WTC11 (cell line): Measurements from ENCODE around the gene ZDHHC19.

Experiments used
- ATF3 ChIP-seq: sonication (generic); formaldehyde crosslinking; conservative IDR thresholded peaks from 2 replicates; pipeline ENCODE4 v1.8.1; 2022; ENCODE audit warnings: mild to moderate bottlenecking, missing genetic modification reagents
- ETV6 ChIP-seq: sonication (generic); formaldehyde crosslinking; IDR thresholded peaks from 2 replicates; pipeline ENCODE4 v1.8.1; 2022; ENCODE audit warnings: mild to moderate bottlenecking, missing genetic modification reagents
- FOXK1 ChIP-seq: sonication (generic); formaldehyde crosslinking; IDR thresholded peaks from 2 replicates; pipeline ENCODE4 v1.8.0; 2022; ENCODE audit warnings: mild to moderate bottlenecking, moderate library complexity, missing genetic modification reagents
- HMGA2 ChIP-seq: fragments of 250-450 bp; sonication (Bioruptor Pico); IDR thresholded peaks from 2 replicates; pipeline ENCODE4 v1.4.0; 2021; ENCODE audit warnings: mild to moderate bottlenecking, moderate library complexity
- OVOL2 ChIP-seq: fragments of 250-450 bp; sonication (Bioruptor Pico); IDR thresholded peaks from 2 replicates; pipeline ENCODE4 v1.9.0; 2021; ENCODE audit warnings: mild to moderate bottlenecking, borderline replicate concordance
- ZNF317 ChIP-seq: sonication (generic); formaldehyde crosslinking; IDR thresholded peaks from 2 replicates; pipeline ENCODE4 v1.8.1; 2023; ENCODE audit warnings: low read depth, mild to moderate bottlenecking, moderate library complexity, missing genetic modification reagents, borderline replicate concordance
- TF ChIP-seq, protein P1 (sequence below): fragments of 200-600 bp; IDR thresholded peaks from 2 replicates; pipeline ENCODE4 v1.8.0; 2022; ENCODE audit warnings: antibody characterized with exemption
- TF ChIP-seq, protein P2 (sequence below): sonication (generic); formaldehyde crosslinking; IDR thresholded peaks from 2 replicates; pipeline ENCODE4 v1.8.0; 2022; ENCODE audit warnings: mild to moderate bottlenecking, missing genetic modification reagents
- TF ChIP-seq, protein P3 (sequence below): sonication (generic); formaldehyde crosslinking; IDR thresholded peaks from 2 replicates; pipeline ENCODE4 v1.8.1; 2022; ENCODE audit warnings: low read depth, missing genetic modification reagents, borderline replicate concordance

- TF ChIP-seq, protein P1, sequence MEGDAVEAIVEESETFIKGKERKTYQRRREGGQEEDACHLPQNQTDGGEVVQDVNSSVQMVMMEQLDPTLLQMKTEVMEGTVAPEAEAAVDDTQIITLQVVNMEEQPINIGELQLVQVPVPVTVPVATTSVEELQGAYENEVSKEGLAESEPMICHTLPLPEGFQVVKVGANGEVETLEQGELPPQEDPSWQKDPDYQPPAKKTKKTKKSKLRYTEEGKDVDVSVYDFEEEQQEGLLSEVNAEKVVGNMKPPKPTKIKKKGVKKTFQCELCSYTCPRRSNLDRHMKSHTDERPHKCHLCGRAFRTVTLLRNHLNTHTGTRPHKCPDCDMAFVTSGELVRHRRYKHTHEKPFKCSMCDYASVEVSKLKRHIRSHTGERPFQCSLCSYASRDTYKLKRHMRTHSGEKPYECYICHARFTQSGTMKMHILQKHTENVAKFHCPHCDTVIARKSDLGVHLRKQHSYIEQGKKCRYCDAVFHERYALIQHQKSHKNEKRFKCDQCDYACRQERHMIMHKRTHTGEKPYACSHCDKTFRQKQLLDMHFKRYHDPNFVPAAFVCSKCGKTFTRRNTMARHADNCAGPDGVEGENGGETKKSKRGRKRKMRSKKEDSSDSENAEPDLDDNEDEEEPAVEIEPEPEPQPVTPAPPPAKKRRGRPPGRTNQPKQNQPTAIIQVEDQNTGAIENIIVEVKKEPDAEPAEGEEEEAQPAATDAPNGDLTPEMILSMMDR = no peak
- TF ChIP-seq ETV6 (CRISPR knock-in tag) (no peak), HMGA2 (CRISPR knock-in tag) (no peak), OVOL2 (CRISPR knock-in tag) (no peak), FOXK1 (CRISPR knock-in tag) (no peak), ZNF317 (CRISPR knock-in tag) (no peak), ATF3 (CRISPR knock-in tag) (no peak)
- TF ChIP-seq, protein P2, sequence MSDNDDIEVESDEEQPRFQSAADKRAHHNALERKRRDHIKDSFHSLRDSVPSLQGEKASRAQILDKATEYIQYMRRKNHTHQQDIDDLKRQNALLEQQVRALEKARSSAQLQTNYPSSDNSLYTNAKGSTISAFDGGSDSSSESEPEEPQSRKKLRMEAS (CRISPR knock-in tag) = no peak
- TF ChIP-seq, protein P3, sequence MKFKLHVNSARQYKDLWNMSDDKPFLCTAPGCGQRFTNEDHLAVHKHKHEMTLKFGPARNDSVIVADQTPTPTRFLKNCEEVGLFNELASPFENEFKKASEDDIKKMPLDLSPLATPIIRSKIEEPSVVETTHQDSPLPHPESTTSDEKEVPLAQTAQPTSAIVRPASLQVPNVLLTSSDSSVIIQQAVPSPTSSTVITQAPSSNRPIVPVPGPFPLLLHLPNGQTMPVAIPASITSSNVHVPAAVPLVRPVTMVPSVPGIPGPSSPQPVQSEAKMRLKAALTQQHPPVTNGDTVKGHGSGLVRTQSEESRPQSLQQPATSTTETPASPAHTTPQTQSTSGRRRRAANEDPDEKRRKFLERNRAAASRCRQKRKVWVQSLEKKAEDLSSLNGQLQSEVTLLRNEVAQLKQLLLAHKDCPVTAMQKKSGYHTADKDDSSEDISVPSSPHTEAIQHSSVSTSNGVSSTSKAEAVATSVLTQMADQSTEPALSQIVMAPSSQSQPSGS (CRISPR knock-in tag) = no peak
These were observed 51.0 kb downstream of the ZDHHC19 start for GRCh38 chr3:196159952-196160804.
